K562 (cell line): ENCODE data around the gene IPO13.

Experiments used
- CTCF ChIP-seq, 3 experiments: IDR thresholded peaks in 2 of 3; conservative IDR thresholded peaks in 1 of 3; 2 replicates each; pipeline ENCODE4 v1.5.1; 2011 to 2012; ENCODE audit warnings: low read length in 3 of 3, mild to moderate bottlenecking in 3 of 3, control low read depth in 2 of 3, improper control_type of control experiment in 1 of 3, inconsistent platforms in 1 of 3, low read depth in 1 of 3, mixed read lengths in 1 of 3, moderate library complexity in 1 of 3; ENCODE audit not compliant: insufficient read depth in 2 of 3
- EZH2 ChIP-seq: IDR thresholded peaks from 2 replicates; pipeline ENCODE4 v1.6.1; 2012; ENCODE audit warnings: low read depth, mild to moderate bottlenecking, inconsistent platforms, low read length, borderline replicate concordance
- FUS ChIP-seq: fragments of 200-400 bp; formaldehyde crosslinking; optimal IDR thresholded peaks from 2 replicates; pipeline ENCODE3; 2017; ENCODE audit warnings: low read depth, low read length
- GABPB1 ChIP-seq: sonication (generic); formaldehyde crosslinking; IDR thresholded peaks from 2 replicates; pipeline ENCODE4 v1.8.0; 2022; ENCODE audit warnings: mild to moderate bottlenecking, missing genetic modification reagents
- GABPB2 ChIP-seq: fragments of 250-450 bp; sonication (Bioruptor Pico); conservative IDR thresholded peaks from 2 replicates; pipeline ENCODE4 v1.5.1; 2021; ENCODE audit warnings: mild to moderate bottlenecking
- HMG20A ChIP-seq: fragments of 450-650 bp; formaldehyde crosslinking; conservative IDR thresholded peaks from 2 replicates; pipeline ENCODE4 v1.4.0; 2020; ENCODE audit warnings: mild to moderate bottlenecking, mixed read lengths
- POLR2A ChIP-seq: fragments of 450-650 bp; conservative IDR thresholded peaks from 2 replicates; pipeline ENCODE4 v1.6.1; 2016
- POLR2AphosphoS5 ChIP-seq: IDR thresholded peaks from 2 replicates; pipeline ENCODE4 v1.6.1; 2011; ENCODE audit warnings: mild to moderate bottlenecking, low read depth, low read length, moderate library complexity; ENCODE audit not compliant: control insufficient read depth, insufficient read depth
- RAD51 ChIP-seq: fragments of 450-650 bp; IDR thresholded peaks from 2 replicates; pipeline ENCODE4 v1.7.1; 2016; ENCODE audit warnings: low read depth, mild to moderate bottlenecking, borderline replicate concordance
- RBM17 ChIP-seq: fragments of 200-400 bp; formaldehyde crosslinking; IDR thresholded peaks from 2 replicates; pipeline ENCODE4 v1.6.1; 2017; ENCODE audit warnings: low read depth, mild to moderate bottlenecking, low read length, borderline replicate concordance
- ZBED1 ChIP-seq: IDR thresholded peaks from 2 replicates; pipeline ENCODE4 v1.6.1; 2014
- ZNF274 ChIP-seq: IDR thresholded peaks from 2 replicates; pipeline ENCODE4 v1.6.1; 2011; ENCODE audit warnings: low read depth, mild to moderate bottlenecking, low read length, moderate library complexity, borderline replicate concordance
- TF ChIP-seq, protein P1 (sequence below): fragments of 450-650 bp; conservative IDR thresholded peaks from 2 replicates; pipeline ENCODE4 v1.6.1; 2016; ENCODE audit warnings: missing genetic modification characterization, low read depth, mild to moderate bottlenecking, missing compliant biosample characterization, moderate library complexity

DNA sequence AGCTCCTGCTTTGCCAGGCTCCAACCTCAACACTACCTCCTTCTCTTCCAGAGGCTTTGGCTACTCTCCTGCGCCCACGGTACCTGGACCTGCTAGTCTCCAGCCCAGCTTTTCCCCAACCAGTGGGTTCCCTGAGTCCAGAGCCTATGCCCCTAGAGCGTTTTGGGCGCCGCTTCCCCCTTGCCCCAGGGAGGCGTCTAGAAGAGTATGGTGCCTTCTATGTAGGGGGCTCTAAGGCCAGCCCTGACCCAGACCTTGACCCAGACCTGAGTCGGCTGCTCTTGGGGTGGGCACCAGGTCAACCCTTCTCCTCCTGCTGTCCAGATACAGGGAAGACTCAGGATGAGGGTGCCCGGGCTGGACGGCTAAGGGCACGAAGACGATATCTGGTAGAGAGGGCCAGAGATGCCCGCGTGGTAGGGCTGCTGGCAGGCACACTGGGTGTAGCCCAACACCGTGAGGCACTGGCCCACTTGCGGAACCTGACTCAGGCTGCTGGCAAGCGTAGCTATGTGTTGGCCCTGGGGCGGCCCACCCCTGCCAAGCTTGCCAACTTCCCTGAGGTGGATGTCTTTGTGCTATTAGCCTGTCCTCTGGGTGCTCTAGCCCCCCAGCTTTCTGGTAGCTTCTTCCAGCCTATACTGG is 24.7 kb downstream of the IPO13 start:
- TF ChIP-seq GABPB1 (CRISPR knock-in tag), result no peak
- no peak for TF ChIP-seq RBM17
- no peak for TF ChIP-seq RAD51
- TF ChIP-seq EZH2, result no peak
- no peak for TF ChIP-seq FUS
- TF ChIP-seq ZNF274, result no peak
- TF ChIP-seq, protein P1, sequence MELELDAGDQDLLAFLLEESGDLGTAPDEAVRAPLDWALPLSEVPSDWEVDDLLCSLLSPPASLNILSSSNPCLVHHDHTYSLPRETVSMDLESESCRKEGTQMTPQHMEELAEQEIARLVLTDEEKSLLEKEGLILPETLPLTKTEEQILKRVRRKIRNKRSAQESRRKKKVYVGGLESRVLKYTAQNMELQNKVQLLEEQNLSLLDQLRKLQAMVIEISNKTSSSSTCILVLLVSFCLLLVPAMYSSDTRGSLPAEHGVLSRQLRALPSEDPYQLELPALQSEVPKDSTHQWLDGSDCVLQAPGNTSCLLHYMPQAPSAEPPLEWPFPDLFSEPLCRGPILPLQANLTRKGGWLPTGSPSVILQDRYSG (tag), result no peak
- TF ChIP-seq CTCF (IDR thresholded peaks at IDR 0.05 in 2 of 3, conservative IDR thresholded peaks at IDR 0.05 in 1 of 3; ENCODE audit: insufficient read depth in 2 of 3, low read depth in 1 of 3, low read length in 3 of 3), result no peak
- no peak for TF ChIP-seq ZBED1
- no peak for TF ChIP-seq GABPB2 (CRISPR knock-in tag)
- no peak for TF ChIP-seq POLR2AphosphoS5
- no peak for TF ChIP-seq HMG20A (CRISPR knock-in tag)
- no peak for TF ChIP-seq POLR2A
